ENCODE data around the gene FAM222A. TPM values are rescaled to one million over a fixed set of nuclear protein-coding genes. Genes with fewer than 3 reads are reported as not detected.

Gene FAM222A
- total RNA-seq, 4 donors from 2014 or later: 4.8 to 7.2 (median 6.1) TPM

DNA sequence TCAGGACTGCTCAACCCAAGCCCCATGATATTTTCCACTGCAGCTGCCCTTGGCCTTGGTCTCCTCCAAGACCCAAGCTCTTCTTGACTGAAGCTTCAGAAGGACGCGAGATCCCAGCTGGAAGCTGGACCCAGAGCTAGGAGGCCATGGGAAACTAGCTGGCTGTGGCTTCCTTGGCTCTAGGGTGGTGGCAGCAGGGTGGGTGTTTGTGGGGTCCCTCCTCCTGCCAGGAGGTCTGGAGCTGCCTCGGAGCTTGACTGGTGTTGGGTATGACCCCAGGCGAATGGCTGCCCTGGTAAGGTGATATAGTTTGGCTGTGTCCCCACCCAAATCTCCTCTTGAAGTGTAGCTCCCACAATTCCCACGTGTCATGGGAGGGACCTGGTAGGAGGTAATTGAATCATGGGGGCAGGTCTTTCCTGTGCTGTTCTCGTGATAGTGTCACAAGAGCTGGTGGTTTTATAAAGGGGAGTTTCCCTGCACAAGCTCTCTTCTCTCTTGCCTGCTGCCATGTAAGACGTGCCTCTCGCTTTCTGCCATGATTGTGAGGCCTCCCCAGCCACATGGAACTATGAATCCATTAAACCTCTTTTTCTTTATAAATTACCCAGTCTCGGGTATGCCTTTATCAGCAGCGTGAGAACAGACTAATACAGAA lies 68.2 kb downstream of the FAM222A start:
- intact Hi-C loops (cut with DNase I; ENCODE audit: low total_unique reads): no loop called here
- DNase-seq (ENCODE audit: low spot score in 2 of 2): no peak
- no peak overlapping the region for H3K4me3 ChIP-seq (ENCODE audit: low read depth, poor library complexity, severe bottlenecking)
- 78 to 90% methylated on average over 10 of the region's 10 CpGs for WGBS, 2 donors
- TF ChIP-seq, protein P1, sequence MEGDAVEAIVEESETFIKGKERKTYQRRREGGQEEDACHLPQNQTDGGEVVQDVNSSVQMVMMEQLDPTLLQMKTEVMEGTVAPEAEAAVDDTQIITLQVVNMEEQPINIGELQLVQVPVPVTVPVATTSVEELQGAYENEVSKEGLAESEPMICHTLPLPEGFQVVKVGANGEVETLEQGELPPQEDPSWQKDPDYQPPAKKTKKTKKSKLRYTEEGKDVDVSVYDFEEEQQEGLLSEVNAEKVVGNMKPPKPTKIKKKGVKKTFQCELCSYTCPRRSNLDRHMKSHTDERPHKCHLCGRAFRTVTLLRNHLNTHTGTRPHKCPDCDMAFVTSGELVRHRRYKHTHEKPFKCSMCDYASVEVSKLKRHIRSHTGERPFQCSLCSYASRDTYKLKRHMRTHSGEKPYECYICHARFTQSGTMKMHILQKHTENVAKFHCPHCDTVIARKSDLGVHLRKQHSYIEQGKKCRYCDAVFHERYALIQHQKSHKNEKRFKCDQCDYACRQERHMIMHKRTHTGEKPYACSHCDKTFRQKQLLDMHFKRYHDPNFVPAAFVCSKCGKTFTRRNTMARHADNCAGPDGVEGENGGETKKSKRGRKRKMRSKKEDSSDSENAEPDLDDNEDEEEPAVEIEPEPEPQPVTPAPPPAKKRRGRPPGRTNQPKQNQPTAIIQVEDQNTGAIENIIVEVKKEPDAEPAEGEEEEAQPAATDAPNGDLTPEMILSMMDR (IDR thresholded peaks at IDR 0.05): no peak
- no peak for TF ChIP-seq POLR2A (IDR thresholded peaks at IDR 0.05)

DNA sequence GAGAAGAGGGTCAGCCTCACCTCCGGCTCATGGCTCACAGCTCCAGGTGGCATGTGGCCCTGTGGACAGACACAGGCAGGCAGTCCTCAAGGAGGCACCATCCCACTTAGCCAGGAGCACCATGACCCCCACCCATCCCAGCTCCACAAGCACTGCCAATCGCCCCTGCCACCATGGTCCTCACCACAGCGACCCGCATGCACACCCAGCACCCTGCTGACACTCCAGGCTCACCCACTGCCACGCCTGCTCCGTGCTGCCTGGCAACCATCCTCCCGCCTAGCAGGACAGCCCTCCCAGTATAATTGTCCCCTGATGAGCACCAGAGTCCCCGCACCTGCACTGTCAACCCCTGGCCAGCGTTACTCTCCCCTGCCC lies 68.7 kb downstream of the FAM222A start:
- intact Hi-C loops (cut with DNase I; ENCODE audit: low total_unique reads): no loop called here
- WGBS, 2 donors: 89 to 96% methylated on average over 8 to 9 of the region's 9 CpGs
- TF ChIP-seq, protein P1 (IDR thresholded peaks at IDR 0.05): no peak
- TF ChIP-seq POLR2A (IDR thresholded peaks at IDR 0.05): no peak
- DNase-seq (ENCODE audit: low spot score in 2 of 2): no peak
- no peak overlapping the region for H3K4me3 ChIP-seq (ENCODE audit: low read depth, poor library complexity, severe bottlenecking)

DNA sequence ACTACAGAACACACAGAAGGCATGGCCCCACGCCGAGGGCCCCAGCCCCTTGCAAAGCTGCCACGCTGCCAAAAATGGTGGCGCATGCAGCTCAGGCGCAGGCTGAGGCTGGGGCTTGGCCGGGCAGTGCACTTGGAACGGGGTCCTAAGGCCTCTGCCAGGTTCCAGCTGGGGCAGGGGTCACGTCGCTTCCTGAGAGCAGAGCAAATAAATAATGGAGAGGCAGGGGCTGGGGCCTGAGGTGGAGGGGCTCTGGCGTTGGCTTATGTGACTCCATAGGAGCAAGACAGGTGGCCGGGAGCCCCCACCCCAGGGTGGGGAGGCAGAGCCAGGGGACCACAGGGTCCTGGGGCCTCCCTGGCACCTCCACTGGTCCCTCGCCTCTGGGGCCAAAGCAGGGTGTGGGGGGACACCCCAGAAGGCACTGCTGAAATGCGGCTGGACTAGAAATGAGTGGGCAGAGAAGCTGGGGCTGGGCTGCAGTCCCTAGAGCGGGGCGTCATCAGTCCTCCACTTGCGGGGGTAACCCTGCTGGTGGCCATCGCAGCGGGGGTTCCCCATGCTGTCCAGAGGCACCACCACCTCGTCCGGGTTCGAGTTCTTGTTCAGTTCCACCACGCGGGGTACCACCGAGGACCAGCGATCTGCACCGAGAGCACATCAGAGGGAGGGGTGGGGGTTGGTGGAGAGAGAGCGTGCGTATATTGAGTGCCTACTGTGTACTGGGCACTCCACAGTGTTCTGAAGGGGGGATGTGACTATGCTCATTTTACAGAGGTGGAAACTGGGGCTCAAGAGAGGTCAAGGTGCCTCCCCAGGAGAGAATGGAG lies 69.7 kb downstream of the FAM222A start:
- no peak for TF ChIP-seq POLR2A (IDR thresholded peaks at IDR 0.05)
- TF ChIP-seq, protein P1 (IDR thresholded peaks at IDR 0.05): no peak
- WGBS, 2 donors: 88 to 92% methylated on average over 28 of the region's 28 CpGs
- intact Hi-C loops (cut with DNase I; ENCODE audit: low total_unique reads): no loop called here
- no peak for DNase-seq (ENCODE audit: low spot score in 2 of 2)
- no peak overlapping the region for H3K4me3 ChIP-seq (ENCODE audit: low read depth, poor library complexity, severe bottlenecking)

DNA sequence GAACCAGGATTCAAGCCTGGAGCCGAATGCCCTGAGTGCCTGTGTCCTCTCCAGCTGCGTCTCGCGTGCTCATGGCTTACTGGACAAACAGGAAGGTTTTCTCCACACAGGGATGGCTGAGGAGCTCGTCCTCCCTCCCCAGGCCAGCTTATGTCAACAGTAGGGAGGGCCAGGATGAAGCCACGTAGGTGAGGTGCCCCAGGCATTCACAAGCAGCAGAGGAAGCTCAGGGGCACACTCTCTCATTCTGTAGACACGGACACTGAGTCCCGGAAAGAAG lies 70.3 kb downstream of the FAM222A start:
- TF ChIP-seq POLR2A (IDR thresholded peaks at IDR 0.05): no peak
- TF ChIP-seq, protein P1 (IDR thresholded peaks at IDR 0.05): no peak
- intact Hi-C loops (cut with DNase I; ENCODE audit: low total_unique reads): no loop called here

DNA sequence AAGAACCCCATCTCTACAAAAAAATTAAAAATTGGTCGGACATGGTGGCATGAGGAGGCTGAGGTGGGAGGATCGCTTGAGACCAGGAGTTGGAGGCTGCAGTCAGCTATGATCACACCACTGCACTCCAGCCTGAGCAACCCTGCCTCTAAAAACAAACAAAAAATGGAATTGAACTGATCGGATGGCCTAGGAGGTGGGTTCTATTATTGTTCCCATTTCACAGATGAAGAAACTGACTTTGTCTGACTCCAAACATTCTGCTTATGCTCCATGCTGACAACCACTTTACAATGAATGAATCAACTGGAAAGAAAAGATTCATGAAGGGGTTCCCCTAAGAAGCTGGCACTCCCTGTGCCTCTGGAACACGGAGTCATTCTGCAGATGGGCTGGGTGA lies 72.2 kb downstream of the FAM222A start:
- 88 to 90% methylated on average over 4 of the region's 4 CpGs for WGBS, 2 donors
- DNase-seq (ENCODE audit: low spot score in 2 of 2): no peak
- no peak overlapping the region for H3K4me3 ChIP-seq (ENCODE audit: low read depth, poor library complexity, severe bottlenecking)
- intact Hi-C loops (cut with DNase I; ENCODE audit: low total_unique reads): no loop called here
- TF ChIP-seq POLR2A (IDR thresholded peaks at IDR 0.05): no peak

More for the DNA sequence above, 70.3 kb downstream of the FAM222A start:
- H3K4me3 ChIP-seq (ENCODE audit: low read depth, poor library complexity, severe bottlenecking): no peak overlapping the region
- 90 to 93% methylated on average over 8 of the region's 8 CpGs for WGBS, 2 donors
- DNase-seq (ENCODE audit: low spot score in 2 of 2): no peak

DNA sequence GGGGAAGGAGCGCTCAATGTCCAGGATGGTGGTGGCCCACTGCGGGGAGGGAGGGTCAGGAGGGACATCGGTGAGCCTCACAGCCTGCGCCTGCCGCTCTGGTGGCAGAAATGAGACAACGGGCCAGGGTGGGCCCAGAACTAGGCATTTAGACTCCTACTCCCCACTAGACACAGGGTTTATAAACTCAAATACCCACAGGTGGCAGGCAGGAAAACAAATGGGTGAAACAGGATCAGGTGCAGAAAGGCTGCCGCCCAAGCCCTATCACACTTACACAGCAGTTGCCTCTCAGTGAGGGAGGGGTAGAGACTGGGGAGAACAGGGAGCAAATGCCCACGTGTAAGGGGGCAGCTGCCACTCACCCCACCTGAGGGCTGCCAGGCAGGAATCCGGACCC lies 73.2 kb downstream of the FAM222A start:
- TF ChIP-seq, protein P1 (IDR thresholded peaks at IDR 0.05): no peak
- no peak for TF ChIP-seq POLR2A (IDR thresholded peaks at IDR 0.05)
- no peak overlapping the region for H3K4me3 ChIP-seq (ENCODE audit: low read depth, poor library complexity, severe bottlenecking)
- no peak for DNase-seq (ENCODE audit: low spot score in 2 of 2)
- 91 to 94% methylated on average over 9 of the region's 9 CpGs for WGBS, 2 donors
- intact Hi-C loops (cut with DNase I; ENCODE audit: low total_unique reads): no loop called here

Measured in lower leg skin (tissue), 4 donors.